WTC11 (cell line): ENCODE measurements around the gene SLC25A48. TPM values are rescaled to one million over a fixed set of nuclear protein-coding genes. Genes with fewer than 3 reads are reported as not detected.

Source experiments
- ATAC-seq: fragments of 200-7000 bp; cut with Tn5 transposase; 2 replicates; pipeline ENCODE4 v1.10.0; 2021; ENCODE audit warnings: mild to moderate bottlenecking, moderate library complexity
- CTCF ChIA-PET: fragments of 300-600 bp; sonication (Branson Sonifier 250); formaldehyde crosslinking; loops from one replicate; lab custom pipeline; 2021; ENCODE audit warnings: antibody characterized with exemption; lab: Charles Lee
- POLR2A ChIA-PET: fragments of 350-600 bp; sonication (Branson Sonifier 250); formaldehyde crosslinking; loops from one replicate; lab custom pipeline; 2021; ENCODE audit warnings: antibody characterized with exemption; lab: Charles Lee
- DNase-seq: peaks from one replicate; pipeline ENCODE4 v3.0.0; 2021; ENCODE audit warnings: low spot score
- H3K27ac Mint-ChIP-seq: 2 replicates; pipeline ENCODE4 v1.8.0; 2021; ENCODE audit warnings: mixed read lengths
- H3K27me3 Mint-ChIP-seq: 2 replicates; pipeline ENCODE4 v1.8.0; 2021; ENCODE audit warnings: low read depth, mild to moderate bottlenecking, moderate library complexity, mixed read lengths
- H3K36me3 Mint-ChIP-seq: 2 replicates; pipeline ENCODE4 v1.8.0; 2021; ENCODE audit warnings: mixed read lengths
- H3K4me1 Mint-ChIP-seq: 2 replicates; pipeline ENCODE4 v1.8.0; 2022; ENCODE audit warnings: mixed read lengths
- H3K4me3 Mint-ChIP-seq: 2 replicates; pipeline ENCODE4 v1.8.0; 2021; ENCODE audit warnings: mild to moderate bottlenecking, moderate library complexity, mixed read lengths
- H3K9me3 Mint-ChIP-seq: 2 replicates; pipeline ENCODE4 v1.8.0; 2021; ENCODE audit warnings: mixed read lengths
- ATF1 ChIP-seq: sonication (generic); formaldehyde crosslinking; IDR thresholded peaks from 2 replicates; pipeline ENCODE4 v1.8.1; 2023; ENCODE audit warnings: mild to moderate bottlenecking, moderate library complexity, missing genetic modification reagents
- ATF3 ChIP-seq: sonication (generic); formaldehyde crosslinking; conservative IDR thresholded peaks from 2 replicates; pipeline ENCODE4 v1.8.1; 2022; ENCODE audit warnings: mild to moderate bottlenecking, missing genetic modification reagents
- CREB1 ChIP-seq: sonication (generic); formaldehyde crosslinking; IDR thresholded peaks from 2 replicates; pipeline ENCODE4 v1.8.0; 2023; ENCODE audit warnings: mild to moderate bottlenecking, missing genetic modification reagents
- E2F4 ChIP-seq: sonication (generic); formaldehyde crosslinking; IDR thresholded peaks from 2 replicates; pipeline ENCODE4 v1.8.1; 2022; ENCODE audit warnings: low read depth, mild to moderate bottlenecking, moderate library complexity, missing genetic modification reagents, borderline replicate concordance
- FOXK1 ChIP-seq: sonication (generic); formaldehyde crosslinking; IDR thresholded peaks from 2 replicates; pipeline ENCODE4 v1.8.0; 2022; ENCODE audit warnings: mild to moderate bottlenecking, moderate library complexity, missing genetic modification reagents
- FOXP4 ChIP-seq: sonication (generic); formaldehyde crosslinking; IDR thresholded peaks from 2 replicates; pipeline ENCODE4 v1.8.0; 2022; ENCODE audit warnings: mild to moderate bottlenecking, missing genetic modification reagents
- IRF2 ChIP-seq: sonication (generic); formaldehyde crosslinking; IDR thresholded peaks from 2 replicates; pipeline ENCODE4 v1.8.0; 2022; ENCODE audit warnings: low read depth, missing genetic modification reagents, borderline replicate concordance
- JAZF1 ChIP-seq: fragments of 250-450 bp; sonication (Bioruptor Pico); IDR thresholded peaks from 2 replicates; pipeline ENCODE4 v1.9.0; 2021; ENCODE audit warnings: moderate library complexity, mild to moderate bottlenecking, inconsistent platforms
- NR1H2 ChIP-seq: sonication (generic); formaldehyde crosslinking; IDR thresholded peaks from 2 replicates; pipeline ENCODE4 v1.9.0; 2021; ENCODE audit warnings: mild to moderate bottlenecking, moderate library complexity, missing genetic modification reagents
- NR2C2 ChIP-seq: sonication (generic); formaldehyde crosslinking; IDR thresholded peaks from 2 replicates; pipeline ENCODE4 v1.8.0; 2022; ENCODE audit warnings: mild to moderate bottlenecking, missing genetic modification reagents
- NR3C1 ChIP-seq: sonication (generic); formaldehyde crosslinking; conservative IDR thresholded peaks from 2 replicates; pipeline ENCODE4 v1.8.1; 2023; ENCODE audit warnings: low read depth, mild to moderate bottlenecking, missing genetic modification reagents
- TCF7 ChIP-seq: sonication (generic); formaldehyde crosslinking; IDR thresholded peaks from 2 replicates; pipeline ENCODE4 v1.8.0; 2022; ENCODE audit warnings: mild to moderate bottlenecking, low read depth, missing genetic modification reagents, moderate library complexity
- ZNF138 ChIP-seq: sonication (generic); formaldehyde crosslinking; conservative IDR thresholded peaks from 2 replicates; pipeline ENCODE4 v1.8.1; 2022; ENCODE audit warnings: mild to moderate bottlenecking, moderate library complexity, missing genetic modification reagents
- ZNF317 ChIP-seq: sonication (generic); formaldehyde crosslinking; IDR thresholded peaks from 2 replicates; pipeline ENCODE4 v1.8.1; 2023; ENCODE audit warnings: low read depth, mild to moderate bottlenecking, moderate library complexity, missing genetic modification reagents, borderline replicate concordance
- ZNF423 ChIP-seq: fragments of 250-450 bp; sonication (Bioruptor Pico); IDR thresholded peaks from 2 replicates; pipeline ENCODE4 v2.1.2; 2022; ENCODE audit warnings: mild to moderate bottlenecking, moderate library complexity
- total RNA-seq: library from RNA; stranded (reverse); gene quantifications from 3 replicates; pipeline ENCODE4 v1.2.3, GENCODE V29; 2021
- TF ChIP-seq, protein P1 (sequence below): sonication (generic); formaldehyde crosslinking; IDR thresholded peaks from 2 replicates; pipeline ENCODE4 v1.8.1; 2022; ENCODE audit warnings: mild to moderate bottlenecking, moderate library complexity, missing genetic modification reagents
- TF ChIP-seq, protein P2 (sequence below): sonication (generic); formaldehyde crosslinking; IDR thresholded peaks from 2 replicates; pipeline ENCODE4 v1.8.1; 2022; ENCODE audit warnings: mild to moderate bottlenecking, missing genetic modification reagents, moderate library complexity, borderline replicate concordance
- TF ChIP-seq, protein P3 (sequence below): fragments of 250-450 bp; sonication (Bioruptor Pico); IDR thresholded peaks from 2 replicates; pipeline ENCODE4 v1.9.0; 2021; ENCODE audit warnings: mild to moderate bottlenecking, borderline replicate concordance

Gene SLC25A48
- total RNA-seq, 1 experiment from 2014 or later: 1.1 TPM

DNA sequence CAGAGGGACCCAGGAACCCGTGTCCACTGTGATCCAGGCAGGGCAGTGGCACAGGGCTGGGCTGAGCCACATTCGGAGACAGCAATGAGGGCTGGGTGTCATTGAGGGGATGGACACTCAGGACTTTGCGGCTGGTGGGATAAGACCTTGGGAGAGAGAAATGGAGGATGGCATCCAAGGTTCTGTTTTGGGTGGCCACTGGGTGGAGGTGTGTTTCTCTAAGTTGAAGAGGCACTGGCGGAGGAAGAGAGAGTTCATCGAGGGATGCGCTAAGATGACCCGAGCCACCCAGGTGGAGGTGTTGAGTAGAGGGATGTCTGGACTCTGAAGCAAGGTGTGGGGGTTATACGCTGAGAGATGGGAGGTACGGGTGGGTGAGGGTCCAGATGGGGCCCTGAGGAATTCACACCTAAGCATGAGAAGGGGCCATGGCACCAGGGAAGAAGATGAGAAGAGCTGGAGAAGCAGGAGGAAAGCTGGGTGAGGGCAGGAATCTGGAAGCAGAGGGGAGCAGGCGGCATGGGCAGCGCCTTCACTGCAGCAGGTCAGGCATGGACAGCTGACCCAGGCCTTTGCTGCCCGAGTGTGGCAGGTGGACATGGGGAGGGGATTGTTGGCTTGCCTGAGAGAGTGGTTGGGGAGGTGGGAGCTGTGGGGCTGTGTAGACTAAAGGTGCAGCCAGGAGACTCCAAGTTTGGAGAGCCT lies 2.5 kb upstream of the SLC25A48 start:
- Mint-ChIP-seq H3K36me3 (no peaks in the 10 kb centered on the region), H3K4me3 (no peak overlapping the region), H3K9me3 (no peaks in the 10 kb centered on the region), H3K27ac (no peak overlapping the region), H3K4me1 (0 out of 2 replicates have a peak, but pooled peaks cover 2% of the 10 kb centered on the region), H3K27me3 (peaks cover 70% of the 10 kb centered on the region)
- ChIA-PET CTCF (interaction anchor here (2.6 to 6.4 kb wide), 4 partner anchors 267 to 366 kb away, joined by 13 to 81 read pairs (median 50); no protein-coding TSS in a partner anchor), POLR2A (no interaction called here)
- TF ChIP-seq ATF3 (CRISPR knock-in tag) (no peak), E2F4 (CRISPR knock-in tag) (no peak), ZNF317 (CRISPR knock-in tag) (no peak), TCF7 (no peak), ZNF423 (CRISPR knock-in tag) (no peak), NR3C1 (no peak), ZNF138 (CRISPR knock-in tag) (no peak), NR1H2 (CRISPR knock-in tag) (no peak), FOXP4 (no peak), IRF2 (CRISPR knock-in tag) (no peak), FOXK1 (no peak), CREB1 (CRISPR knock-in tag) (no peak), JAZF1 (no peak), ATF1 (CRISPR knock-in tag) (no peak), NR2C2 (no peak)
- TF ChIP-seq, protein P1, sequence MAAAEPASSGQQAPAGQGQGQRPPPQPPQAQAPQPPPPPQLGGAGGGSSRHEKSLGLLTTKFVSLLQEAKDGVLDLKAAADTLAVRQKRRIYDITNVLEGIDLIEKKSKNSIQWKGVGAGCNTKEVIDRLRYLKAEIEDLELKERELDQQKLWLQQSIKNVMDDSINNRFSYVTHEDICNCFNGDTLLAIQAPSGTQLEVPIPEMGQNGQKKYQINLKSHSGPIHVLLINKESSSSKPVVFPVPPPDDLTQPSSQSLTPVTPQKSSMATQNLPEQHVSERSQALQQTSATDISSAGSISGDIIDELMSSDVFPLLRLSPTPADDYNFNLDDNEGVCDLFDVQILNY (CRISPR knock-in tag): no peak
- TF ChIP-seq, protein P2, sequence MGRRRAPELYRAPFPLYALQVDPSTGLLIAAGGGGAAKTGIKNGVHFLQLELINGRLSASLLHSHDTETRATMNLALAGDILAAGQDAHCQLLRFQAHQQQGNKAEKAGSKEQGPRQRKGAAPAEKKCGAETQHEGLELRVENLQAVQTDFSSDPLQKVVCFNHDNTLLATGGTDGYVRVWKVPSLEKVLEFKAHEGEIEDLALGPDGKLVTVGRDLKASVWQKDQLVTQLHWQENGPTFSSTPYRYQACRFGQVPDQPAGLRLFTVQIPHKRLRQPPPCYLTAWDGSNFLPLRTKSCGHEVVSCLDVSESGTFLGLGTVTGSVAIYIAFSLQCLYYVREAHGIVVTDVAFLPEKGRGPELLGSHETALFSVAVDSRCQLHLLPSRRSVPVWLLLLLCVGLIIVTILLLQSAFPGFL: no peak
- TF ChIP-seq, protein P3, sequence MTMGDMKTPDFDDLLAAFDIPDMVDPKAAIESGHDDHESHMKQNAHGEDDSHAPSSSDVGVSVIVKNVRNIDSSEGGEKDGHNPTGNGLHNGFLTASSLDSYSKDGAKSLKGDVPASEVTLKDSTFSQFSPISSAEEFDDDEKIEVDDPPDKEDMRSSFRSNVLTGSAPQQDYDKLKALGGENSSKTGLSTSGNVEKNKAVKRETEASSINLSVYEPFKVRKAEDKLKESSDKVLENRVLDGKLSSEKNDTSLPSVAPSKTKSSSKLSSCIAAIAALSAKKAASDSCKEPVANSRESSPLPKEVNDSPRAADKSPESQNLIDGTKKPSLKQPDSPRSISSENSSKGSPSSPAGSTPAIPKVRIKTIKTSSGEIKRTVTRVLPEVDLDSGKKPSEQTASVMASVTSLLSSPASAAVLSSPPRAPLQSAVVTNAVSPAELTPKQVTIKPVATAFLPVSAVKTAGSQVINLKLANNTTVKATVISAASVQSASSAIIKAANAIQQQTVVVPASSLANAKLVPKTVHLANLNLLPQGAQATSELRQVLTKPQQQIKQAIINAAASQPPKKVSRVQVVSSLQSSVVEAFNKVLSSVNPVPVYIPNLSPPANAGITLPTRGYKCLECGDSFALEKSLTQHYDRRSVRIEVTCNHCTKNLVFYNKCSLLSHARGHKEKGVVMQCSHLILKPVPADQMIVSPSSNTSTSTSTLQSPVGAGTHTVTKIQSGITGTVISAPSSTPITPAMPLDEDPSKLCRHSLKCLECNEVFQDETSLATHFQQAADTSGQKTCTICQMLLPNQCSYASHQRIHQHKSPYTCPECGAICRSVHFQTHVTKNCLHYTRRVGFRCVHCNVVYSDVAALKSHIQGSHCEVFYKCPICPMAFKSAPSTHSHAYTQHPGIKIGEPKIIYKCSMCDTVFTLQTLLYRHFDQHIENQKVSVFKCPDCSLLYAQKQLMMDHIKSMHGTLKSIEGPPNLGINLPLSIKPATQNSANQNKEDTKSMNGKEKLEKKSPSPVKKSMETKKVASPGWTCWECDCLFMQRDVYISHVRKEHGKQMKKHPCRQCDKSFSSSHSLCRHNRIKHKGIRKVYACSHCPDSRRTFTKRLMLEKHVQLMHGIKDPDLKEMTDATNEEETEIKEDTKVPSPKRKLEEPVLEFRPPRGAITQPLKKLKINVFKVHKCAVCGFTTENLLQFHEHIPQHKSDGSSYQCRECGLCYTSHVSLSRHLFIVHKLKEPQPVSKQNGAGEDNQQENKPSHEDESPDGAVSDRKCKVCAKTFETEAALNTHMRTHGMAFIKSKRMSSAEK (CRISPR knock-in tag): no peak
- ATAC-seq (no peak), DNase-seq (no peak)
